Stimulated activated naive CD8-positive, alpha-beta T cell treated with anti-CD3 and anti-CD28 coated beads, Interleukin-15, Interleukin-2, amounts not matched to agents 100 U/mL and 50 U/mL, for 24 hours (primary cell): ENCODE data around the gene ZNF530.

Experiments used
- ATAC-seq: fragments of 150-1000 bp; cut with Tn5 transposase; one replicate; pipeline ENCODE4 v1.10.0; 2021
- DNase-seq: peaks from one replicate; pipeline ENCODE4 v3.0.0; 2021

The ZNF530 gene

GRCh38 chr19:57599761-57600383, at the start of gene ZNF530:
Gene ZNF530, plus strand, starts transcription at chr19:57599885. Its CDS starts 4,461 bp downstream, at chr19:57604346.
- DNase-seq (peak; percentile 90), ATAC-seq (peak; percentile 99)

- ATAC-seq (no peak), DNase-seq (no peak)
Measured at GRCh38 chr19:57552432-57552831, 47.3 kb upstream of the ZNF530 start.

GRCh38 chr19:57557659-57558058, 42.0 kb upstream of the ZNF530 start:
- ATAC-seq: no peak
- no peak for DNase-seq

GRCh38 chr19:57558525-57558924, 41.2 kb upstream of the ZNF530 start:
- no peak for DNase-seq
- ATAC-seq: no peak

- ATAC-seq (peak; percentile 54), DNase-seq (peak; percentile 24)
Measured at GRCh38 chr19:57559008-57559403, 40.7 kb upstream of the ZNF530 start.

- DNase-seq (peak; percentile 89), ATAC-seq (peak; percentile 99)
Measured at GRCh38 chr19:57559404-57560025, 40.2 kb upstream of the ZNF530 start, which contains the start of gene ZNF550. Gene ZNF550, minus strand, starts transcription at chr19:57559863. Its CDS starts 181 bp downstream, at chr19:57559682.

GRCh38 chr19:57560049-57560491, 39.6 kb upstream of the ZNF530 start:
- ATAC-seq: no peak

GRCh38 chr19:57563547-57563946, 36.1 kb upstream of the ZNF530 start:
- ATAC-seq (no peak), DNase-seq (no peak)

More at GRCh38 chr19:57560049-57560491, 39.6 kb upstream of the ZNF530 start:
- no peak for DNase-seq

GRCh38 chr19:57566396-57567265, 33.1 kb upstream of the ZNF530 start:
- ATAC-seq (no peak), DNase-seq (no peak)

- ATAC-seq: no peak
- no peak for DNase-seq
Measured at GRCh38 chr19:57570707-57571106, 29.0 kb upstream of the ZNF530 start.

GRCh38 chr19:57572415-57572947, 27.2 kb upstream of the ZNF530 start:
- no peak for DNase-seq
- no peak for ATAC-seq

GRCh38 chr19:57576661-57577060, 23.0 kb upstream of the ZNF530 start:
- no peak for ATAC-seq
- no peak for DNase-seq

- DNase-seq: peak; percentile 92
- ATAC-seq: peak; percentile 98
Measured at GRCh38 chr19:57578487-57579205, 21.0 kb upstream of the ZNF530 start, which contains the start of gene ZNF416. Gene ZNF416, minus strand, starts transcription at chr19:57578911. Its CDS starts 207 bp downstream, at chr19:57578704.

- ATAC-seq (no peak), DNase-seq (no peak)
Measured at GRCh38 chr19:57583104-57583520, 16.6 kb upstream of the ZNF530 start.

GRCh38 chr19:57583521-57584416, 15.9 kb upstream of the ZNF530 start, which contains the start of gene ZIK1:
Gene ZIK1, plus strand, starts transcription at chr19:57584145. Its CDS starts 212 bp downstream, at chr19:57584357.
- DNase-seq: peak; percentile 84
- peak; percentile 89 for ATAC-seq

- no peak for ATAC-seq
- no peak for DNase-seq
Measured at GRCh38 chr19:57587529-57587928, 12.2 kb upstream of the ZNF530 start.

GRCh38 chr19:57599377-57599760, 316 bp upstream of the ZNF530 start:
- DNase-seq (no peak), ATAC-seq (peak; percentile 8)

GRCh38 chr19:57606931-57607330, 7.2 kb downstream of the ZNF530 start:
- no peak for DNase-seq
- ATAC-seq: no peak

- ATAC-seq (no peak), DNase-seq (no peak)
Measured at GRCh38 chr19:57611113-57611512, 11.4 kb downstream of the ZNF530 start.

GRCh38 chr19:57613941-57614743, 14.5 kb downstream of the ZNF530 start, which contains the start of gene ZNF134:
Gene ZNF134, plus strand, starts transcription at chr19:57614242. Its CDS starts 5,227 bp downstream, at chr19:57619469.
- ATAC-seq (peak; percentile 98), DNase-seq (peak; percentile 92)
